Neutrophil (primary cell): ENCODE results near the gene SERTAD2.

ENCODE experiments used
- H3K27ac ChIP-seq: fragments of 200-600 bp; sonication (generic); 2 replicates; pipeline ENCODE4 v1.5.1; 2016; ENCODE audit warnings: mild to moderate bottlenecking, moderate library complexity
- H3K27me3 ChIP-seq: fragments of 200-600 bp; sonication (generic); 2 replicates; pipeline ENCODE4 v1.6.0; 2016; ENCODE audit warnings: mild to moderate bottlenecking
- H3K36me3 ChIP-seq: fragments of 200-600 bp; sonication (generic); 2 replicates; pipeline ENCODE4 v1.5.1; 2017
- H3K4me1 ChIP-seq, 2 experiments: fragments of 200-600 bp in 1 of 2; sonication (generic) in 1 of 2; 1 replicate in 1 of 2; 2 replicates in 1 of 2; pipeline versions ENCODE4 v1.5.1 to v1.6.1; 2013 to 2016; ENCODE audit warnings: low read depth in 1 of 2, low read length in 1 of 2, mild to moderate bottlenecking in 1 of 2, moderate library complexity in 1 of 2; ENCODE audit not compliant: control insufficient read depth in 1 of 2, insufficient read depth in 1 of 2
- H3K4me3 ChIP-seq, 2 experiments: fragments of 200-600 bp in 1 of 2; sonication (generic) in 1 of 2; 1 replicate in 1 of 2; 2 replicates in 1 of 2; pipeline ENCODE4 v1.5.1; 2013 to 2016; ENCODE audit warnings: low read depth in 1 of 2, low read length in 1 of 2, mild to moderate bottlenecking in 1 of 2, moderate library complexity in 1 of 2
- H3K9me3 ChIP-seq: fragments of 200-600 bp; sonication (generic); 2 replicates; pipeline ENCODE4 v1.5.1; 2016
- TF ChIP-seq, protein P1 (sequence below): fragments of 200-600 bp; sonication (generic); IDR thresholded peaks from 2 replicates; pipeline ENCODE4 v1.5.1; 2016; ENCODE audit warnings: antibody characterized with exemption

Gene SERTAD2

GRCh38 chr2:64608867-64609226, 44.9 kb downstream of the SERTAD2 start:
- no peaks in the 10 kb centered on the region for H3K36me3 ChIP-seq
- TF ChIP-seq, protein P1, sequence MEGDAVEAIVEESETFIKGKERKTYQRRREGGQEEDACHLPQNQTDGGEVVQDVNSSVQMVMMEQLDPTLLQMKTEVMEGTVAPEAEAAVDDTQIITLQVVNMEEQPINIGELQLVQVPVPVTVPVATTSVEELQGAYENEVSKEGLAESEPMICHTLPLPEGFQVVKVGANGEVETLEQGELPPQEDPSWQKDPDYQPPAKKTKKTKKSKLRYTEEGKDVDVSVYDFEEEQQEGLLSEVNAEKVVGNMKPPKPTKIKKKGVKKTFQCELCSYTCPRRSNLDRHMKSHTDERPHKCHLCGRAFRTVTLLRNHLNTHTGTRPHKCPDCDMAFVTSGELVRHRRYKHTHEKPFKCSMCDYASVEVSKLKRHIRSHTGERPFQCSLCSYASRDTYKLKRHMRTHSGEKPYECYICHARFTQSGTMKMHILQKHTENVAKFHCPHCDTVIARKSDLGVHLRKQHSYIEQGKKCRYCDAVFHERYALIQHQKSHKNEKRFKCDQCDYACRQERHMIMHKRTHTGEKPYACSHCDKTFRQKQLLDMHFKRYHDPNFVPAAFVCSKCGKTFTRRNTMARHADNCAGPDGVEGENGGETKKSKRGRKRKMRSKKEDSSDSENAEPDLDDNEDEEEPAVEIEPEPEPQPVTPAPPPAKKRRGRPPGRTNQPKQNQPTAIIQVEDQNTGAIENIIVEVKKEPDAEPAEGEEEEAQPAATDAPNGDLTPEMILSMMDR, result no peak
- no peaks in the 10 kb centered on the region for H3K9me3 ChIP-seq
- H3K27me3 ChIP-seq, result no peaks in the 10 kb centered on the region
- peak overlapping the region; percentile 70 to 81 for H3K4me3 ChIP-seq
- H3K27ac ChIP-seq, result peak overlapping the region; percentile 91
- H3K4me1 ChIP-seq, result peaks cover 35% of the 10 kb centered on the region in 2 experiments

DNA sequence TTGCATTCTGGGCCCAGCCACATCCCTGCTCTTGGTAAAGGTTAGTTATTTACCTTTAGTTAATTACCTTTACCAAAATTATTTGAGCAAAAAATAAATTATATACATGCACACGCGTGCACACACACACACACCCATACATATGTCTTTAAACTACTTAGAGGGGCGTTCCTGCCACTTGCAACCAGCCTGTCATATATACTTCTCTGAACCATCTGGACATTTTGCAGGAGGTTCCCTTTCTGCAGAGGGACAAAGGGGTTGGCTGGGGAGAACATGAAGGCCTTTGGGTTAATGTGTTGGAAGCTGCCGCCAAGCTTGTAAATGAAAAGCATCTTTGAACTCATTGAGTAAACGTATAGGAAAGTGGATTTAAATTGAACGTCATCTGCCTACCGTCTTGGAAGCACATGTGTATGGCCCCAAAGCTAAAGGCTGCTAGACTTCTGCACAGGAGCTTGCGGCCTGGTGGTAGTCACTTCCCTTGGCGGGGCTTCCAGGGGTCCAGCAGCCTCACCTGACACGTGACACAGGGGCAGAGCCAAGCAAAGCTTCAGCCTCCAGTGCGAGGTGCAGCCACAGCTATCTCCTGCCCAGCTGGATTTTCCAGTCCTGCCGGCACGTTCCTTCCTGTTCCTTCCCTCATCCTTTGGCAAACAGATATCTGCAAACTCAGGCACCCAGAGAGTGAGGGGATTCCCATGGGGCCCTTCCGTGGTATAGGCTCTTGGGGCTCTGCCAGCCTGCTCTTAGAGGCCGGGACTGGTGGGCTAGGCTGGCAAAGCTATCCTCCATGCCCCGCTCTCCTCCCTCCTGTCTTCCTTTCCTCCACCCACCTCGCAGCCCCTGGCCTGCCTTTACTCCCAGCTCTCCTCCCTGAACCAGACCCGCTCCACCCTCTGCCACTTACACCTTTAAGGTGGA, 46.1 kb downstream of the SERTAD2 start:
- Histone ChIP-seq H3K4me1 (peaks cover 35% of the 10 kb centered on the region in 2 experiments), H3K4me3 (peak overlapping the region; percentile 70 to 81), H3K27ac (peak overlapping the region; percentile 66), H3K36me3 (no peaks in the 10 kb centered on the region), H3K9me3 (no peaks in the 10 kb centered on the region), H3K27me3 (no peaks in the 10 kb centered on the region)
- TF ChIP-seq, protein P1, result peak; percentile 10

DNA sequence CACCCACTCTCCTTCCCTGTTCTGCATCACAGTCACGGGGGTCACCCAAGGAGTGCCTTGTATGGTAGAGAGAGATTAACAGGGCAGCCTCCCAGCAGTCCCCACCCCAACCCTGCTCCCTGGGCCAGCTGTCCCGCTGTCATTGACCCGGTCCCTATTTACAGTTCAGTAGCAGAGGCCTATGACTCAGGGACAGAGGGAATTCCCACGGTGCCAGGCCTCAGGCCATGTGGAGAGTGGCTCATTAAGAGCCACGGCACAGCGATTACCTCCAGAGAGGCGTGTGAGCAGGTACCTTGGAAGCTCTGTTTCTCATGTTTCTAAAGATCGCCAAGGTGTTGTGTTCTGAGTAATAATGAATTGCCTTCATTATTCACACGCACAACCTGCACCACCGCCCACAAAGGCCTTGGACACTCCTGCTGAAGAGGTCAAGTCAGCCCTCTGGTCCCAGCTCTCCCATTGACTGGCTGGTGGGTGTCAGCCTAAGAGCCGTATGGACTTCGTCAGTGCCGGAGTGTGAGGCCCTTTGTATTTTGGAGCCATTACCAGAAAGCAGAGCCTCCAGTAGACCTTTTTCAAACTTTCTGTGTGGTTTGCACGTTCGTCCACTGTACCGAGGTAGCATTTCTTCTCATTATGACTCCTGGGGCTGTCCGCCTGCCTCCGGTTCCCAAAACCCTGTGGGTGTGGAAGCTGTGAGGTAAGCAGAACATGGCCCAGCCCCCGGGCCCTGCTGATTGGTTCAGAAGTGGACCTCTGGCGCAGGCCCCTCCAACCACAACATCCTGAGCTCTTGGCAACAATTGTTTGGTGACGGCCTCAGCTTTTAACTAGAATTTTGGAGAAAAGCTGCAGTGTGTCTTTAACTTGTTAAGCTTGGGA, 47.0 kb downstream of the SERTAD2 start:
- H3K27me3 ChIP-seq, result no peaks in the 10 kb centered on the region

DNA sequence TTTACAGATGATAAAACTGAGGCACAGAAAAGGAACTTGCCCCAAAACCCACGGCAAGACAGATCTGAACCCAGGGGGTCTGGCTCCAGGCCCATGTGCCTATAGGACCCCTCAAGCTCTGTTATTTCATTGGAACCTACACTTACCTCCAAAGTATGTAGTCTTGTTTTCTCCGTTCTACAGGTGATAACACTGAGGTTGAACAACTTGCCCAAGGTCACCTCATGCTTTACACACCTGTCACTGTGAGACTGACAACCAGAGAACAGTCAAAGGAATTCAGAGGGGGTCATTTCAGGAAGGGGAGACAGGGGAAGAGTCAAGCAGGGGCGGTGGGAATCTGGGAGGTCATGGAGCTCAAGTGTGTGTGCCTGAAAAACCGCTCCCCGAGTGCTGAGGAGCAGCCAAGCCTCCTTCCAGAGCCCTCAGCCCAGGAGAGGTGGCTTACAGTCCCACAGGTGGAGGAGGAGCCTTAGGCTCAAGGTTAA, 47.7 kb downstream of the SERTAD2 start:
- H3K27ac ChIP-seq, result no peak overlapping the region
- H3K4me3 ChIP-seq, result no peak overlapping the region

More for the DNA sequence above, 47.0 kb downstream of the SERTAD2 start:
- peaks cover 35% of the 10 kb centered on the region in 2 experiments for H3K4me1 ChIP-seq
- H3K36me3 ChIP-seq, result no peaks in the 10 kb centered on the region
- H3K9me3 ChIP-seq, result no peaks in the 10 kb centered on the region
- peak overlapping the region; percentile 66 for H3K27ac ChIP-seq
- TF ChIP-seq, protein P1, result peak; percentile 25
- H3K4me3 ChIP-seq, result peak overlapping the region; percentile 40 to 81

DNA sequence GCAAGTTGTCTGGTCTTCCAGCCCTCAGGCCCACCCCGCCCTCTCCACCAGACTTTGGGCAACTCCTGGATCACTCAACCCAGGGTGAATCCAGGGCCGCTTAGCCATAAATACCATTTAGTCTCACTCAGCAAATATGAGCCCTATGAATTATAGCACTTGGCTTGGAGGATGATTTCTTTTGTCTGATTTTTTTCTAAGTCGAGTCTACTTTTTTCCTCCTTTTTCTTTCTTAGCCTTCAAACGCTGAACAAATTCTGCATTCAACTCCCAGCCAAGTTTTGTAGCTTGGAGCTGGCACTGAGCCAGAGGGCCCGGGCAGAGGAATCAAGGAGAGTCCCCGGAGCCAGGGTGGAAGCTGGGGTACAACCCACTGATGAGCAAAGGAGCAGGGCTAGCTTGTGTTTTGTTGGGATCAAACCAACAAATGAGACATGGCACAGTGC, 48.7 kb downstream of the SERTAD2 start:
- no peaks in the 10 kb centered on the region for H3K9me3 ChIP-seq
- H3K27ac ChIP-seq, result no peak overlapping the region
- no peaks in the 10 kb centered on the region for H3K36me3 ChIP-seq
- TF ChIP-seq, protein P1, result no peak
- no peak overlapping the region for H3K4me3 ChIP-seq
- peaks cover 33 to 34% of the 10 kb centered on the region in 2 experiments for H3K4me1 ChIP-seq
- H3K27me3 ChIP-seq, result no peaks in the 10 kb centered on the region

More for the DNA sequence above, 47.7 kb downstream of the SERTAD2 start:
- peaks cover 35% of the 10 kb centered on the region in 2 experiments for H3K4me1 ChIP-seq
- H3K36me3 ChIP-seq, result no peaks in the 10 kb centered on the region
- H3K27me3 ChIP-seq, result no peaks in the 10 kb centered on the region
- H3K9me3 ChIP-seq, result no peaks in the 10 kb centered on the region
- TF ChIP-seq, protein P1, result no peak
